GM21367 (cell line): ENCODE results near the gene TKT.

Source experiments
- ATAC-seq: cut with Tn5 transposase; IDR thresholded peaks from one replicate; pipeline ENCODE4 v1.9.1; 2021; ENCODE audit not compliant: unreplicated experiment

The TKT gene

GRCh38 chr3:53225651-53226050 is 30.2 kb downstream of the TKT start:
- no peak for ATAC-seq

- no peak for ATAC-seq
Measured at GRCh38 chr3:53225181-53225580, 30.6 kb downstream of the TKT start.

- ATAC-seq: no peak
Measured at GRCh38 chr3:53224536-53224935, 31.3 kb downstream of the TKT start.

- no peak for ATAC-seq
Measured at GRCh38 chr3:53224026-53224425, 31.8 kb downstream of the TKT start.

GRCh38 chr3:53223541-53223966 is 32.3 kb downstream of the TKT start:
- ATAC-seq: no peak

GRCh38 chr3:53223025-53223424 is 32.8 kb downstream of the TKT start:
- ATAC-seq: no peak

- no peak for ATAC-seq
Measured at GRCh38 chr3:53222183-53222901, 33.5 kb downstream of the TKT start.

- no peak for ATAC-seq
Measured at GRCh38 chr3:53221827-53222182, 34.0 kb downstream of the TKT start.

- no peak for ATAC-seq
Measured at GRCh38 chr3:53221345-53221744, 34.5 kb downstream of the TKT start.

GRCh38 chr3:53219895-53220483 is 35.8 kb downstream of the TKT start:
- ATAC-seq: peak; percentile 64

- ATAC-seq: no peak
Measured at GRCh38 chr3:53218131-53218530, 37.7 kb downstream of the TKT start.

- ATAC-seq: no peak
Measured at GRCh38 chr3:53217175-53217574, 38.6 kb downstream of the TKT start.

GRCh38 chr3:53216723-53217122 is 39.1 kb downstream of the TKT start:
- ATAC-seq: no peak

GRCh38 chr3:53215816-53216215 is 40.0 kb downstream of the TKT start:
- no peak for ATAC-seq

GRCh38 chr3:53213276-53213675 is 42.5 kb downstream of the TKT start:
- no peak for ATAC-seq

- ATAC-seq: no peak
Measured at GRCh38 chr3:53211706-53212702, 43.8 kb downstream of the TKT start.

GRCh38 chr3:53202331-53203015 is 53.3 kb downstream of the TKT start:
- ATAC-seq: no peak

- no peak for ATAC-seq
Measured at GRCh38 chr3:53200501-53201498, 55.0 kb downstream of the TKT start.

- no peak for ATAC-seq
Measured at GRCh38 chr3:53199834-53200233, 56.0 kb downstream of the TKT start.

- ATAC-seq: no peak
Measured at GRCh38 chr3:53198996-53199395, 56.8 kb downstream of the TKT start.
